ENCODE results near the gene ENAH.
"Not testable (repeated sequence)": the region's sequence is repeated elsewhere in the genome, so short reads cannot be mapped to it uniquely, and the experiment has no call there.

The ENAH gene

GRCh38 chr1:225674381-225674780, 21.5 kb upstream of the ENAH start:
- DNase-seq (ENCODE audit: low read depth), result no peak

GRCh38 chr1:225670806-225671733, 18.1 kb upstream of the ENAH start:
- DNase-seq (ENCODE audit: low read depth), result no peak

GRCh38 chr1:225670356-225670755, 17.4 kb upstream of the ENAH start:
- DNase-seq (ENCODE audit: low read depth), result no peak

GRCh38 chr1:225668222-225668621, 15.3 kb upstream of the ENAH start:
- no peak for DNase-seq (ENCODE audit: low read depth)

GRCh38 chr1:225667362-225667761, 14.4 kb upstream of the ENAH start:
- no peak for DNase-seq (ENCODE audit: low read depth)

- no peak for DNase-seq (ENCODE audit: low read depth)
Observed at GRCh38 chr1:225666495-225666894, 13.6 kb upstream of the ENAH start.

- DNase-seq (ENCODE audit: low read depth), result no peak
Observed at GRCh38 chr1:225664762-225665161, 11.8 kb upstream of the ENAH start.

GRCh38 chr1:225662155-225662554, 9.2 kb upstream of the ENAH start:
- DNase-seq (ENCODE audit: low read depth), result no peak

GRCh38 chr1:225660544-225660946, 7.6 kb upstream of the ENAH start:
- no peak for DNase-seq (ENCODE audit: low read depth)

- no peak for DNase-seq (ENCODE audit: low read depth)
Observed at GRCh38 chr1:225658041-225658440, 5.1 kb upstream of the ENAH start.

- DNase-seq (ENCODE audit: low read depth), result peak; percentile 54
Observed at GRCh38 chr1:225657462-225657989, 4.6 kb upstream of the ENAH start.

- not testable (repeated sequence) for DNase-seq (ENCODE audit: low read depth)
Observed at GRCh38 chr1:225656259-225656655, 3.3 kb upstream of the ENAH start.

GRCh38 chr1:225655509-225656258, 2.8 kb upstream of the ENAH start:
- DNase-seq (ENCODE audit: low read depth), result peak; percentile 92

- DNase-seq (ENCODE audit: low read depth), result no peak
Observed at GRCh38 chr1:225654688-225655508, 2.0 kb upstream of the ENAH start.

GRCh38 chr1:225654277-225654597, 1.3 kb upstream of the ENAH start:
- DNase-seq (ENCODE audit: low read depth), result no peak

- DNase-seq (ENCODE audit: low read depth), result peak; percentile 43
Observed at GRCh38 chr1:225653463-225654276, 747 bp upstream of the ENAH start.

- DNase-seq (ENCODE audit: low read depth), result no peak
Observed at GRCh38 chr1:225651872-225652728, 823 bp downstream of the ENAH start.

- no peak for DNase-seq (ENCODE audit: low read depth)
Observed at GRCh38 chr1:225651376-225651871, 1.5 kb downstream of the ENAH start.

- no peak for DNase-seq (ENCODE audit: low read depth)
Observed at GRCh38 chr1:225650179-225650578, 2.7 kb downstream of the ENAH start.
